GM13977 (cell line): ENCODE results near the gene SOST.

ENCODE experiments used
- DNase-seq: peaks from one replicate; pipeline ENCODE4 v3.0.0; 2012; ENCODE audit warnings: low spot score
- in situ Hi-C: fragments of 300-500 bp; cut with MboI; formaldehyde crosslinking; loops from one replicate; pipeline ENCODE4 v1.12.0; 2022; ENCODE audit warnings: low sequenced_read_pairs, low pct_unique_long_range_greater_than_20kb, mixed read lengths, inconsistent platforms; ENCODE audit not compliant: unreplicated experiment
- TF ChIP-seq, protein P1 (sequence below): IDR thresholded peaks from 2 replicates; pipeline ENCODE4 v1.5.1; 2012; ENCODE audit warnings: mild to moderate bottlenecking, control low read depth; ENCODE audit not compliant: insufficient read depth; ENCODE audit errors: extremely low read depth, missing control alignments

The SOST gene

GRCh38 chr17:43774304-43775250 lies 16.0 kb upstream of the SOST start:
- in situ Hi-C loops = no loop called here
- TF ChIP-seq, protein P1, sequence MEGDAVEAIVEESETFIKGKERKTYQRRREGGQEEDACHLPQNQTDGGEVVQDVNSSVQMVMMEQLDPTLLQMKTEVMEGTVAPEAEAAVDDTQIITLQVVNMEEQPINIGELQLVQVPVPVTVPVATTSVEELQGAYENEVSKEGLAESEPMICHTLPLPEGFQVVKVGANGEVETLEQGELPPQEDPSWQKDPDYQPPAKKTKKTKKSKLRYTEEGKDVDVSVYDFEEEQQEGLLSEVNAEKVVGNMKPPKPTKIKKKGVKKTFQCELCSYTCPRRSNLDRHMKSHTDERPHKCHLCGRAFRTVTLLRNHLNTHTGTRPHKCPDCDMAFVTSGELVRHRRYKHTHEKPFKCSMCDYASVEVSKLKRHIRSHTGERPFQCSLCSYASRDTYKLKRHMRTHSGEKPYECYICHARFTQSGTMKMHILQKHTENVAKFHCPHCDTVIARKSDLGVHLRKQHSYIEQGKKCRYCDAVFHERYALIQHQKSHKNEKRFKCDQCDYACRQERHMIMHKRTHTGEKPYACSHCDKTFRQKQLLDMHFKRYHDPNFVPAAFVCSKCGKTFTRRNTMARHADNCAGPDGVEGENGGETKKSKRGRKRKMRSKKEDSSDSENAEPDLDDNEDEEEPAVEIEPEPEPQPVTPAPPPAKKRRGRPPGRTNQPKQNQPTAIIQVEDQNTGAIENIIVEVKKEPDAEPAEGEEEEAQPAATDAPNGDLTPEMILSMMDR = no peak
- no peak for DNase-seq

- no peak for DNase-seq
- TF ChIP-seq, protein P1 = no peak
- in situ Hi-C loops = no loop called here
Observed at GRCh38 chr17:43772877-43773648, 14.5 kb upstream of the SOST start.

DNA sequence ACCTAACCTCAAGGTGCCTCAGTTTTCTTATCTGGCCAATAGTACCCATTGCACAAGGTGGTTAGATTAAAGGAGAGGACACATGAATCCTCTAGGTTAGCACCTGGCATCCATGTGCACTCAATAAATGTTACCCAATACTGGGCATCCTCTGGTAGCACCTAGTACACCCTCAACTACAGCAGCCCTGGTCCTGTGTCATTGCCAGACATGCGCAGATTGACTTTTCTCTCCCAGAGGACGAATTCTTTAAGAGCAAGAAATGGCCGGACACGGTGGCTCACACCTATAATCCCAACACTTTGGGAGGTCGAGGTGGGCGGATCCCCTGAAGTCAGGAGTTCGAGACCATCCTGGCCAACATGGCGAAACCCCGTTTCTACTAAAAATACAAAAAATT lies 12.9 kb upstream of the SOST start:
- TF ChIP-seq, protein P1 = no peak
- in situ Hi-C loops = no loop called here
- DNase-seq = no peak

- in situ Hi-C loops = no loop called here
- DNase-seq = no peak
- TF ChIP-seq, protein P1 = no peak
Observed at GRCh38 chr17:43770957-43771356, 12.4 kb upstream of the SOST start.

DNA sequence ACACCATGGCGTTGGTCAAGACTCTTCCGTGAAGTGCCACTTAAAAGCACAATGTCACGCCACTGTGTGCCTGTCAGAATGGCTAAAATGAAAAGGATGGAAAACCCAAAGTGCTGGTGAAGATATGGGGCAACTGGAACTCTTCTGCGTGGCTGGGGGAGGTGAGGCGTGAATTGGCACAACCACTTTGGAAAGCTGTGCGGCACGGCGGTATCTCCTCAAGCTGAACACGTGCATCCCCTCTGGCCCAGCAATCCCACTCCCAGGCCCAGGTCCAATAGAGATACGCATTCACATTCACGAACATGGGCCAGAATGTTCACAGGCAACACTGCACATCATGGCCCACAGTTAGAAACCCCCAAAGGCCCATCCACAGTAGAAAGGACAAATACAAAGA lies 11.3 kb upstream of the SOST start:
- TF ChIP-seq, protein P1 = no peak
- in situ Hi-C loops = no loop called here
- no peak for DNase-seq

DNA sequence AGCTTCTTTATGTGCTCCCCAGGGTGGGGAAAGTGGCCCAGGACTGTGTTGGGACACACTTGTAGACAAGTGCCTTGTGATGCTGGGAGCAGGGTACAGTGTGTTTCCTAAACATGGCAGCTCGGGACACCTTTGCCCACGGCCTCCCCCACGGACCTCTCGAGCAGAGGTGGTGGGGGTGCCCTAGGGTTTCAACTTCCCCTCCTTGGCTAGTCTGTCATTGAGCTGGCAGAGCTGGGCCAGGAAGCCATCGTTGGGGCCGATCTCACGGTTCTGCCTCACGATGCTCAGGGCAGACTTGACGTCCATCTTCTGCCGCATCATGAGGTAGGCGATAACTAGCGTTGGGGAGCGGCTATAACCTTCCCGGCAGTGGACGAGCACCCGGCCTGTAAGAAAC lies 10.8 kb upstream of the SOST start:
- DNase-seq = no peak
- in situ Hi-C loops = no loop called here
- TF ChIP-seq, protein P1 = no peak
